Ovary (tissue), 9 donors: ENCODE data around the gene MAGI1. TPM values are rescaled to one million over a fixed set of nuclear protein-coding genes. Genes with fewer than 3 reads are reported as not detected.

Experiments
- DNase-seq, 5 donors: peaks; one replicate each; pipeline ENCODE4 v3.0.0-alpha.2; 2019 to 2020
- H3K27ac ChIP-seq, 2 donors: fragments of 200-600 bp; one replicate each; pipeline versions ENCODE4 v1.5.1 to v1.8.0; 2019 to 2022
- H3K27me3 ChIP-seq: fragments of 200-600 bp; one replicate; pipeline ENCODE4 v1.8.0; 2022
- H3K36me3 ChIP-seq: fragments of 200-600 bp; sonication (generic); one replicate; pipeline ENCODE4 v1.5.1; 2019
- H3K4me1 ChIP-seq: one replicate; pipeline ENCODE4 v1.8.1; 2013; ENCODE audit warnings: mild to moderate bottlenecking, moderate library complexity; ENCODE audit not compliant: insufficient read depth
- H3K4me3 ChIP-seq: fragments of 200-600 bp; sonication (generic); one replicate; pipeline ENCODE4 v1.5.1; 2017
- H3K9me3 ChIP-seq, 2 donors: fragments of 200-600 bp in 1 of 2; sonication (generic) in 1 of 2; one replicate each; pipeline versions ENCODE4 v1.5.1 to v1.8.1; 2013 to 2019; ENCODE audit warnings: mild to moderate bottlenecking in 1 of 2, moderate library complexity in 1 of 2
- CTCF ChIP-seq, 3 donors: fragments of 450-650 bp in 2 of 3; fragments of 200-600 bp in 1 of 3; IDR thresholded peaks; one replicate each; pipeline versions ENCODE4 v1.5.1 to v1.8.0; 2016 to 2022; ENCODE audit warnings: antibody characterized with exemption in 3 of 3, mild to moderate bottlenecking in 1 of 3
- EP300 ChIP-seq: sonication (generic); formaldehyde crosslinking; IDR thresholded peaks from one replicate; pipeline ENCODE4 v1.6.1; 2017; ENCODE audit warnings: antibody characterized with exemption
- POLR2A ChIP-seq: fragments of 450-650 bp; IDR thresholded peaks from one replicate; pipeline ENCODE4 v1.6.1; 2017; ENCODE audit warnings: antibody characterized with exemption, mild to moderate bottlenecking, moderate library complexity
- WGBS, 3 donors: extraction: QIAGEN DNeasy Blood & Tissue Kit in 1 of 3; methylation state at CpG; one replicate each; pipeline versions ENCODE4 v1.1.5 to v1.1.7; 2013 to 2017; 5-methylcytosine and 5-hydroxymethylcytosine counted together
- intact Hi-C, 4 donors: fragments of 100-400 bp; cut with DNase I; formaldehyde crosslinking; loops; one replicate each; pipeline versions ENCODE4 v1.11.0 to v1.15.1; 2022 to 2023
- polyA plus RNA-seq, 2 donors: library from polyadenylated mRNA; stranded (reverse); fragments of 200-250 nt in 1 of 2; fragments of 350-450 nt in 1 of 2; fragmentation: Illumina TruSeq in 1 of 2; extraction: RNeasy Lipid Tissue Mini Kit (QIAGEN cat#74804) in 1 of 2; gene quantifications; one replicate each; pipeline ENCODE4 v1.2.3, GENCODE V29; 2013 to 2014
- total RNA-seq, 7 donors: library from RNA; depleted of rRNA in 2 of 7; stranded (reverse); fragments of >200 nt in 2 of 7; fragmentation: NEBNext Ultra II Directional in 3 of 7; extraction: Animal tissue kit (Norgen Biotek cat#: 25700) in 3 of 7; gene quantifications; one replicate each; pipeline versions ENCODE4 v1.1.0 to v1.2.4, GENCODE V29; 2016 to 2023
- donor health status: DM: no; HTN: no; CAD: no; lungs with moderate emphysema.
- donor health status: DM: no; HTN: no; CAD: no.
- donor health status: Bipolar disorder and iron deficiency.
- donor health status: DM: yes; HTN: yes; CAD: no.
- donor health status: DM: no; HTN: no; CAD: no.
- donor health status: DM: yes; HTN: yes; CAD: no.

MAGI1 gene
- total and polyA plus RNA-seq, 9 donors: 5.5 to 35.7 (median 8.7) TPM

- H3K9me3 ChIP-seq: no peaks in the 10 kb centered on the region
- H3K4me1 ChIP-seq: peaks cover 7% of the 10 kb centered on the region
- DNase-seq: no peak
- WGBS, 3 donors: 16 to 37% (median 21%) methylated on average over 3 of the region's 3 CpGs
- TF ChIP-seq EP300: no peak
- TF ChIP-seq POLR2A: no peak
- TF ChIP-seq CTCF (IDR thresholded peaks at IDR 0.05): no peak
- no peak overlapping the region for H3K4me3 ChIP-seq
- H3K27ac ChIP-seq: no peak overlapping the region
- intact Hi-C loops: no loop called here
- no peaks in the 10 kb centered on the region for H3K27me3 ChIP-seq
- H3K36me3 ChIP-seq: no peaks in the 10 kb centered on the region
Observed at GRCh38 chr3:65897766-65898165, 141.0 kb downstream of the MAGI1 start.

- no peaks in the 10 kb centered on the region for H3K9me3 ChIP-seq
- H3K27ac ChIP-seq: no peak overlapping the region
- TF ChIP-seq EP300: no peak
- TF ChIP-seq POLR2A: no peak
- TF ChIP-seq CTCF (IDR thresholded peaks at IDR 0.05): no peak
- H3K4me1 ChIP-seq: peaks cover 1% of the 10 kb centered on the region
- no peaks in the 10 kb centered on the region for H3K27me3 ChIP-seq
- intact Hi-C loops: no loop called here
- H3K4me3 ChIP-seq: no peak overlapping the region
- DNase-seq: no peak
- H3K36me3 ChIP-seq: no peaks in the 10 kb centered on the region
- WGBS, 3 donors: 23 to 57% (median 31%) methylated on average over 6 of the region's 6 CpGs
Observed at GRCh38 chr3:65896321-65896720, 142.4 kb downstream of the MAGI1 start.

- H3K4me1 ChIP-seq: no peaks in the 10 kb centered on the region
- 71 to 81% (median 81%) methylated on average over 5 of the region's 5 CpGs for WGBS, 3 donors
- H3K27me3 ChIP-seq: no peaks in the 10 kb centered on the region
- intact Hi-C loops: no loop called here
- TF ChIP-seq EP300: no peak
- TF ChIP-seq CTCF (IDR thresholded peaks at IDR 0.05): no peak
- no peak for TF ChIP-seq POLR2A
- H3K27ac ChIP-seq: no peak overlapping the region
- H3K36me3 ChIP-seq: no peaks in the 10 kb centered on the region
- DNase-seq: no peak
- no peaks in the 10 kb centered on the region for H3K9me3 ChIP-seq
- no peak overlapping the region for H3K4me3 ChIP-seq
Observed at GRCh38 chr3:65894679-65895453, 143.9 kb downstream of the MAGI1 start.

GRCh38 chr3:65894126-65894525 is 144.6 kb downstream of the MAGI1 start:
- Histone ChIP-seq H3K9me3 (no peaks in the 10 kb centered on the region), H3K4me3 (no peak overlapping the region), H3K4me1 (peaks cover under 1% of the 10 kb centered on the region), H3K36me3 (no peaks in the 10 kb centered on the region), H3K27me3 (no peaks in the 10 kb centered on the region), H3K27ac (no peak overlapping the region)
- intact Hi-C loops: no loop called here
- 89 to 96% (median 89%) methylated on average over 2 of the region's 2 CpGs for WGBS, 3 donors
- TF ChIP-seq EP300 (no peak), POLR2A (no peak), CTCF (IDR thresholded peaks at IDR 0.05) (no peak)
- no peak for DNase-seq
